ENCODE results near the gene ATP8B4.
"Not testable (repeated sequence)": the region's sequence is repeated elsewhere in the genome, so short reads cannot be mapped to it uniquely, and the experiment has no call there.

GRCh38 chr15:50132251-50132984 lies 13.4 kb upstream of the ATP8B4 start:
- TF ChIP-seq, protein P1, sequence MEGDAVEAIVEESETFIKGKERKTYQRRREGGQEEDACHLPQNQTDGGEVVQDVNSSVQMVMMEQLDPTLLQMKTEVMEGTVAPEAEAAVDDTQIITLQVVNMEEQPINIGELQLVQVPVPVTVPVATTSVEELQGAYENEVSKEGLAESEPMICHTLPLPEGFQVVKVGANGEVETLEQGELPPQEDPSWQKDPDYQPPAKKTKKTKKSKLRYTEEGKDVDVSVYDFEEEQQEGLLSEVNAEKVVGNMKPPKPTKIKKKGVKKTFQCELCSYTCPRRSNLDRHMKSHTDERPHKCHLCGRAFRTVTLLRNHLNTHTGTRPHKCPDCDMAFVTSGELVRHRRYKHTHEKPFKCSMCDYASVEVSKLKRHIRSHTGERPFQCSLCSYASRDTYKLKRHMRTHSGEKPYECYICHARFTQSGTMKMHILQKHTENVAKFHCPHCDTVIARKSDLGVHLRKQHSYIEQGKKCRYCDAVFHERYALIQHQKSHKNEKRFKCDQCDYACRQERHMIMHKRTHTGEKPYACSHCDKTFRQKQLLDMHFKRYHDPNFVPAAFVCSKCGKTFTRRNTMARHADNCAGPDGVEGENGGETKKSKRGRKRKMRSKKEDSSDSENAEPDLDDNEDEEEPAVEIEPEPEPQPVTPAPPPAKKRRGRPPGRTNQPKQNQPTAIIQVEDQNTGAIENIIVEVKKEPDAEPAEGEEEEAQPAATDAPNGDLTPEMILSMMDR (IDR thresholded peaks at IDR 0.05) = not testable (repeated sequence)
- not testable (repeated sequence) for TF ChIP-seq POLR2A, POLR2AphosphoS5 (IDR thresholded peaks at IDR 0.05)

Measured in prostate gland (tissue), 2 donors.